HFFc6 (cell line): ENCODE results near the gene ARSI. TPM values are rescaled to one million over a fixed set of nuclear protein-coding genes. Genes with fewer than 3 reads are reported as not detected.
A peak's percentile ranks its signal among the peaks of the same experiment; 100 is the strongest.

ENCODE experiments used
- DNase-seq: peaks from one replicate; pipeline ENCODE4 v3.0.0-alpha.2; 2018
- H3K27ac Mint-ChIP-seq: 2 replicates; pipeline ENCODE4 v1.8.0; 2020; ENCODE audit warnings: mild to moderate bottlenecking, mixed read lengths
- H3K27me3 Mint-ChIP-seq: 2 replicates; pipeline ENCODE4 v1.8.0; 2021; ENCODE audit warnings: mild to moderate bottlenecking, moderate library complexity, mixed read lengths; ENCODE audit not compliant: insufficient read depth
- H3K36me3 Mint-ChIP-seq: 2 replicates; pipeline ENCODE4 v1.8.0; 2021; ENCODE audit warnings: low read depth, mixed read lengths
- H3K4me1 Mint-ChIP-seq: 2 replicates; pipeline ENCODE4 v1.8.0; 2020; ENCODE audit warnings: low read depth, mixed read lengths
- H3K4me3 Mint-ChIP-seq: 2 replicates; pipeline ENCODE4 v1.8.0; 2020; ENCODE audit warnings: mild to moderate bottlenecking, moderate library complexity, mixed read lengths
- H3K9me3 Mint-ChIP-seq: 2 replicates; pipeline ENCODE4 v1.8.0; 2020; ENCODE audit warnings: mild to moderate bottlenecking, mixed read lengths
- CTCF ChIP-seq: fragments of 200-600 bp; sonication (generic); IDR thresholded peaks from 2 replicates; pipeline ENCODE4 v1.5.0; 2021; ENCODE audit warnings: antibody characterized with exemption, mild to moderate bottlenecking
- total RNA-seq, 6 experiments: library from RNA; stranded (reverse); fragmentation: NEBNext Ultra II Directional; extraction: Animal tissue kit (Norgen Biotek cat#: 25700); gene quantifications; 2 replicates in 1 of 6; 3 replicates in 5 of 6; pipeline ENCODE4 v1.2.3, GENCODE V29; 2021

Gene ARSI
- total RNA-seq, 6 experiments from 2014 or later: 4.6 to 6.7 (median 4.9) TPM

- peak overlapping the region; percentile 51 for H3K27ac Mint-ChIP-seq
- H3K4me1 Mint-ChIP-seq: peaks cover 60% of the 10 kb centered on the region
- peak overlapping the region; percentile 70 for H3K4me3 Mint-ChIP-seq
- TF ChIP-seq CTCF: no peak
- H3K36me3 Mint-ChIP-seq: no peaks in the 10 kb centered on the region
- DNase-seq: peak; percentile 92
- H3K27me3 Mint-ChIP-seq: peaks cover 1% of the 10 kb centered on the region; the same call in 1 of the 2 replicates
- no peaks in the 10 kb centered on the region for H3K9me3 Mint-ChIP-seq
These were observed 38.7 kb downstream of the ARSI start for GRCh38 chr5:150263801-150264621.

GRCh38 chr5:150263375-150263775 lies 39.3 kb downstream of the ARSI start:
- Mint-ChIP-seq H3K4me3 (peak overlapping the region; percentile 70), H3K36me3 (no peaks in the 10 kb centered on the region)
- TF ChIP-seq CTCF: no peak

DNA sequence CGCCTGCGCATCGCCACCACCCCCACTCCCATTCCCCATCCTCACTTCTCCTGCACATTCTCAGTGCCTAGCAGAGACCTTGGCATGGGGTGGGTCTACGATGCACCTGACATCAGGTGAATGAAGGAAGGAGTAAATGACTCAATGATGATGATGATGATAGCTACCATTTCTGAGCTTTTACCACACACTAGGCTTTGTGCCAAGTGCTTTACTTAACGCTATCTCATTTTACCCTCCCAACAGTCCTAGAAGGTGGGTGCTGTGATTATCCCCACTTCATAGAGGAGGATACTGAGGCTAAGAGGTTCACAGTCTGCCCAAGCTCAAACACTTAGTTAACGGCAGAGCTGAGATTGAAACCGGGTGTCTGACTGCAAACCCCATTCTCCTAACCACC lies 40.2 kb downstream of the ARSI start:
- DNase-seq: no peak
- Mint-ChIP-seq H3K4me3 (no peak overlapping the region; the same call in 1 of the 2 replicates), H3K27me3 (no peaks in the 10 kb centered on the region; the same call in 1 of the 2 replicates), H3K27ac (no peak overlapping the region), H3K9me3 (no peaks in the 10 kb centered on the region), H3K36me3 (no peaks in the 10 kb centered on the region), H3K4me1 (peaks cover 68% of the 10 kb centered on the region)
- no peak for TF ChIP-seq CTCF

More at GRCh38 chr5:150263375-150263775, 39.3 kb downstream of the ARSI start:
- Mint-ChIP-seq H3K4me1 (peaks cover 63% of the 10 kb centered on the region), H3K9me3 (no peaks in the 10 kb centered on the region), H3K27me3 (peaks cover 1% of the 10 kb centered on the region; the same call in 1 of the 2 replicates), H3K27ac (peak overlapping the region; percentile 51)
- no peak for DNase-seq

DNA sequence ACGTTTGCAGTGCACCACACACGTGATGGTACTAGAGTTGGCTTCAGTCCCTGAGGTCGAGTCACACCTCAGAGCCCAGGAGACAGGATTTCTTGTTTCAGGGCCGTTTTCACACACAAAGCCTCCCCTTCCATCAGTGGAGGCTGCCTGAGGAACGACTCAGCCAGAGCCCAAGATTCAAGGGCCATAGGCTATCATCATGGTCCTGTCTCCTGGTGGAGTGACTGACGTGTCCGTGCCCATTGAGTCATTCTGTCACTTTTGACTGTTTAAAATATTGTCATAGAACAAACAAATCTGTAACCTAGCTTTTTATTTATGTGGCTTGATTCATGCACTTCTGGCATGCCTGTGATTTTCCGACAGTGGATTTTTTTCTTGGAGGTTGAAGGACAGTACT lies 41.5 kb downstream of the ARSI start:
- Mint-ChIP-seq H3K27ac (peak overlapping the region; percentile 15; the same call in 1 of the 2 replicates), H3K27me3 (no peaks in the 10 kb centered on the region; the same call in none of the 2 replicates), H3K4me1 (peaks cover 61% of the 10 kb centered on the region), H3K4me3 (no peak overlapping the region), H3K9me3 (no peaks in the 10 kb centered on the region), H3K36me3 (no peaks in the 10 kb centered on the region)
- TF ChIP-seq CTCF: no peak
- DNase-seq: no peak

GRCh38 chr5:150258130-150258529 lies 44.6 kb downstream of the ARSI start:
- Mint-ChIP-seq H3K4me1 (peaks cover 39% of the 10 kb centered on the region), H3K27ac (no peak overlapping the region), H3K36me3 (no peaks in the 10 kb centered on the region), H3K4me3 (no peak overlapping the region), H3K9me3 (no peaks in the 10 kb centered on the region), H3K27me3 (peaks cover 2% of the 10 kb centered on the region; the same call in 1 of the 2 replicates)
- TF ChIP-seq CTCF: no peak
- DNase-seq: no peak
